ENCODE data around the gene KIRREL3.

- TF ChIP-seq RAD21 (conservative IDR thresholded peaks at IDR 0.05 in 1 of 2, IDR thresholded peaks at IDR 0.05 in 1 of 2): no peak
- TF ChIP-seq ZSCAN20 (CRISPR knock-in tag; IDR thresholded peaks at IDR 0.05): no peak
- no peak for TF ChIP-seq PBX3 (IDR thresholded peaks at IDR 0.05)
- TF ChIP-seq EHF (CRISPR knock-in tag; IDR thresholded peaks at IDR 0.05): no peak
- no peak for TF ChIP-seq MAX (IDR thresholded peaks at IDR 0.05)
- no peak for TF ChIP-seq ZNF302 (CRISPR knock-in tag; IDR thresholded peaks at IDR 0.05)
- no peak for TF ChIP-seq EP300 (IDR thresholded peaks at IDR 0.05)
- TF ChIP-seq USF2 (IDR thresholded peaks at IDR 0.05): no peak
- no peak for TF ChIP-seq CTCF (IDR thresholded peaks at IDR 0.05)
- no peak for TF ChIP-seq BHLHE40 (IDR thresholded peaks at IDR 0.05; ENCODE audit: low read depth, low read length)
These were observed 3.4 kb downstream of the KIRREL3 start for GRCh38 chr11:126997196-126997595.

Measured in A549 (cell line).